ENCODE data around the gene PHF19.

The PHF19 gene

DNA sequence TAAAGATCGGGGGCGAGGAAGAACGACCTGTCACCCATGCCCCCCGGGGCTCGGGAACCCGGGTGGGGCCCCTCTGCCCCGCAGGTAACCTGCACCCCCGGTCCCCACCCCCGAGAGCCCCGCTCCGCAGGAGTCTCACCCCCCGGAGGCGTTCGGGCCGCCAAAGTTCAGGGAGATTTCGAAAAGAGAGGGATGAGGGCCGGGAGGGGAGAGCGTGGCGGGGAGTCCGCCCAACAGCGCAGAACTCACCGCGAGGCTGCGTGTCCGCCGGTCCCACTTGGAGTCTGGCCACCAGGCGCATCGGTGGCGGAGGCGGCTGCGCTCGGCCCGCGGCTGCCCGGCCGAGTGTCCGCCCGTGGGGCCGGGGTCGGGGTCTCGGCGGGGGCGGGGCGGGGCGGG is at the start of gene PHF19:
Gene PHF19 (minus strand): TSS at position 347 of the 399 bp plus-strand sequence. CDS start 2,447 bp downstream, outside the sequence.
- peaks cover 68% of the 10 kb centered on the region for H3K4me1 Mint-ChIP-seq (ENCODE audit: low read depth)
- H3K27ac Mint-ChIP-seq, result peak within 1 kb of the TSS; percentile 99
- no peaks in the 10 kb centered on the region for H3K27me3 Mint-ChIP-seq (ENCODE audit: low read depth)
- peaks cover 51% of the 10 kb centered on the region for H3K36me3 Mint-ChIP-seq (ENCODE audit: low read depth)
- H3K9me3 Mint-ChIP-seq, result no peaks in the 10 kb centered on the region
- peak within 1 kb of the TSS; percentile 97 for H3K4me3 Mint-ChIP-seq

DNA sequence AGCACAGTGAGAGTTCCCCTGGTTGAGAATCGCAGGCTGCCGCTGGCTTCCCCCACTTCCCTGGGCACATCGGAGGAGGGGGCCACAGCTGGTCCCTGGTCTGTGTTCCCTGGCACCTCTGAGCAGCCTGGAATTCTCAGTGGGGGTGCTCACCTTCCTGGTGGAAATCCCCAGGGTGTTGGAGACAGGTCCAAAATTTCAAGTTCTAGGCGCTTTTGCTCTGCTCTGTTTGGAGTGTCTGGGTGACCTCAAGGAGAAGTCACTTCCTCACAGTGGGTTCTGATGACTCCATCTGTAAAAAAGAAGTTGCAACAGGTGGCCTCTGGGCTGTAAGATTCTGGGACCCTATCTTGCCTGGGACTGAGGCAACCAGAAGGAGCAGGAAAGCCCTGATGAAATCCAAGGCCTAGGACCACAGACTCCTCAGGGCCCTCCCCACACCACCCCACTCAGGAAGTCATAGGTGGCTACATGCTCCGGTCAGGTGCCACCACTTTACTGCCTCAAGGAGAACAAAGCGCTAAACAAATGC is 49.5 kb upstream of the PHF19 start, which contains the start of gene TRAF1:
Gene TRAF1 (minus strand): TSS at position 400 of the 532 bp plus-strand sequence. CDS start 721 bp downstream, outside the sequence.
- H3K9me3 Mint-ChIP-seq, result no peaks in the 10 kb centered on the region
- peak within 1 kb of the TSS; percentile 87 for H3K4me3 Mint-ChIP-seq
- peaks cover 77% of the 10 kb centered on the region for H3K4me1 Mint-ChIP-seq (ENCODE audit: low read depth)
- no peaks in the 10 kb centered on the region for H3K27me3 Mint-ChIP-seq (ENCODE audit: low read depth)
- peak within 1 kb of the TSS; percentile 98 for H3K27ac Mint-ChIP-seq
- peaks cover 40% of the 10 kb centered on the region for H3K36me3 Mint-ChIP-seq (ENCODE audit: low read depth)

DNA sequence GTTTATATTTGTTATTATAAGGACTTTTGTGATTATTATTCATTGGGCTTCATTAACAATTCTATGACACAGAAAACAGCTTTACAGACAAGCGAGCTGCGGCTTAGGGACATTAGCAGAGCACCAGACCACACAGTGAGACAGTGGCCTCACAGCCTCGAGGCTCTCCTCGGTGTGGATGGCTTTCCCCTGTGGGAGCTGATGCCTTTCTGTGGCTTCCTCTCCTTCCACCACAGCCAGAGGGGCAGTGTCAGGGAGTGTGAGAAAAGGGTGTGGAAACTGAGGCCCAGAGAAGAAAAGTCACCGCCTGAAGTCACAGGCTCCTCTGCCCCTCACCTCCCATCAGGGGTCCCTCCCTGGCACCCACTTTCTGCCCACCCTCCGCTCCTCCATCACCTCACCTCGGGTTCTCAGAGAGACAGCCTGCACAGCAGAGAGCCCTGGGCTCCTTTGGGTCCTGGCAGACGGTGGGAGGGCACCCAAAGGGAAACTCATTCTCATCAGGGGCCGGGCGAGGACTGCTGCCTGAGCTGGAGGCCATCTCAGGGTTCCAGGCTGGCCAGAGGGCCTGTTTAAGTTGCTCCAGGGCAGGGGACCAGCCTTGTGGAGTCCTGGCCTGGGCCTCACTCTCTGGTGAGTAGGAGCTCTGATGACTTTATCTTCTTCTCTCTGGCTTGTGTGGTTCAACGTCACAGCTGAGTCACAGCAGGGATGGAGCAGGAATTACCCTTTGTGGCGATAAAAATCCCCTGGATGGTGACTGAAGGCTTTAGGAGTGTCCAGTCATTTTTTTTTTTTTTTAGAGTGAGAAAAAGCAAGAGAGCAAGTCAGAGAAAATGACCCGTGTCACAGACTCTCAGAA is 48.8 kb upstream of the PHF19 start:
- peak overlapping the region; percentile 98 for H3K27ac Mint-ChIP-seq
- peaks cover 41% of the 10 kb centered on the region for H3K36me3 Mint-ChIP-seq (ENCODE audit: low read depth)
- H3K4me1 Mint-ChIP-seq (ENCODE audit: low read depth), result peaks cover 78% of the 10 kb centered on the region
- H3K27me3 Mint-ChIP-seq (ENCODE audit: low read depth), result no peaks in the 10 kb centered on the region
- no peaks in the 10 kb centered on the region for H3K9me3 Mint-ChIP-seq
- peak overlapping the region; percentile 87 for H3K4me3 Mint-ChIP-seq

DNA sequence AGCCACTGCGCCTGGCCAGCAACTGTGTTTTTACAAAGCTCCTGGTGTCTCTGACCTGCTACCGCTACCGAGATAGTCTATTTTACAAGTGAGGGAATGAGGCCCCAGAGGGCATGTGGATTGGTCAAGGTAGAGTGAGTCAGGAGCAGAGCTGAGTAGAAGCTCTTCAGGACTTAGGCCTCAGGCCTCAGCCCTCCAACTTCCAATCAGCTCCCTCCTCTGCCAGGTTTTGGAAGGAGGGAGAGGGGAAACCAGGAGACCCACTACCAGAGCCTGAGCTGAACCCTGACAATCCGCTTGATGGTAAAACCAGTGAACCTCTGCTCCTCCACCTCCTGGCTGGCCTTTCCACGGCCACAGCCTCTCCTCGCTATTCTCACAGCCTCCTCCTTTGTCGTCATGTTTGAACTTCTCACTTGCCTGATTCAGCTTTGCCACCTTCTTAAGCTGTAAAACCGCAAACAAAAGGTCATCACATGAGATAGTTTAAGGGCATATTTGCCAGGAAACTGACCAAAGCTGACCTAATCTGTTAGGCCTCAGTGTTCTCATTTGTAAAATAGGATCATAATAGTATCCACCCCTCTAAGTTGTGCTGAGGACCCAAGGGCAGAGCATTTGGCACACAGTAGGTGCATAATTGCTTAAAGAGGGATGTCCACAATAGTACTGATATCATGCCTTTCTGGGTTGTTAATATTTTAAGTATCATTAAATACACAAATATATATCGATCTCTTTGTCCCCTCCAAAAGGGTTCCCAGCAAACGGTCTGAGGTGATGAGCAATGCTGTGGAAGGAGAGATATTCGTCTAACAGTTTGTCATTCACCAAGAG is 47.9 kb upstream of the PHF19 start:
- Mint-ChIP-seq H3K4me1 (ENCODE audit: low read depth) (peaks cover 81% of the 10 kb centered on the region), H3K36me3 (ENCODE audit: low read depth) (peaks cover 49% of the 10 kb centered on the region), H3K9me3 (no peaks in the 10 kb centered on the region), H3K27me3 (ENCODE audit: low read depth) (no peaks in the 10 kb centered on the region), H3K27ac (peak overlapping the region; percentile 98), H3K4me3 (peak overlapping the region; percentile 87)

DNA sequence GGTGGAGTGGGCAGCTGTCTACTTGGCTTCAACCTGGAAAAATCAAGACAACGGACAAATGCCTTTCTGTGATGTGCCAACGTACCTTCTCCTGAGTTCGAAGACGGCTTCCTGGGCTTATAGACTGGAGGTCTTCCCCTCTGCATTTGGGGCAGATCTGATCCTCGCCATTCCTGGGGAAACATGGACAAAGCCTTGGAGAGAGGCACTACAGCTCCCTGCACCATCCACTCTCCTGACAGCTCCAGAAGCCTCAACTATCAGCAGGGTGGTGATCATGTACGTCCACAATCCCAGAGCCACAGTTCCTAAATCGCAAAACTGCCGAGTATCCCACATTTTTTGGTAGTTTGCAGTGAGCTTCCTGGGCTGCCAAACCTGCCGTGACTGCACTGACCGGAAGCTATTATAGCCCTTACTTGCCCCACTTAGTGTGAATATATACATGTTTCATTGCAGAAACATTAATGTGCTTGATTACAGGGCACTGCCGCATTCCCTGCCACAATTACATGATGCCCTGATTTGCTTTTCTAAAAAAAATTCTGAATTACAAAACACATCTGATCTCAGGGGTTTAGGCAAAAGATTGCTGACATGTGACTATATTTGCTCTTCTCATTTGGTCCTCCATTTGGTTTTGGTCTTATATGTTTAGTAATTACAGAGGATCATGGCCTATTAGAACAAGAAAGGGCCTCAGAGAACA is 46.8 kb upstream of the PHF19 start:
- Mint-ChIP-seq H3K27ac (peak overlapping the region; percentile 98), H3K27me3 (ENCODE audit: low read depth) (no peaks in the 10 kb centered on the region), H3K9me3 (no peaks in the 10 kb centered on the region), H3K4me3 (peak overlapping the region; percentile 87), H3K36me3 (ENCODE audit: low read depth) (peaks cover 59% of the 10 kb centered on the region), H3K4me1 (ENCODE audit: low read depth) (peaks cover 81% of the 10 kb centered on the region)

DNA sequence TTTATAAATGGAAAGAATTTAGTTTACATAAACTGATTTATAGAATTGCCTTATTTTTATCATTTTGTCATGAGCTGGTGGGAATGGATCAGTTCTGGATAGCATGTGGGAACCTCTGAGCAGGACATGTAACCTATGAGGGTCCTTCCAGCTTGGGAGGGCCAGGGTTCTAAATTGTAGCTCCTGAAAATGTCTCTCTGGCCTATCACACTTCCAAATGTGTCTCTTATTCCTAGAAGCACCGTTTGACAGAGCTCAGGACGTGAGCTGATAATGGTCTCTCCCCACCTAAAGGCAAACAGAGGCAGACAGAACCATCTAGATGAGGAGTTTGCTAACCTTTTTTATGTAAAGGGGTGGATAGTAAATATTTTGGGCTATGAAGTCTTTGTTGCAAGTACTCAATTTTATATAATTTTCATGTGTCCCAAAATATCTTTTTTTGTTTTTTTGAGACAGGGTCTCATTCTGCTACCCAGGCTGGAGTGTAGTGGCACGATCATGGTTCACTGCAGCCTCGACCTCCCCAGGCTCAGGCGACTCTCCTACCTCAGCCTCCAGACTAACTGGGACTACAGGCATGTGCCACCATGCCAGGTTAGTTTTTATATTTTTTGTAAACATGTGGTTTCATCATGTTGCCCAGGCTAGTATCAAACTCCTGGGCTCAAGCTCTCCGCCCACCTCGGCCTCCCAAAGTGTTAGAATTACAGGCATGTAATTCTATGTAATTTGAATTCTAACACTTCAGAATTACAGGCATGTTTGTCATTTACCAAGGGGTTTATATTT is 45.6 kb upstream of the PHF19 start:
- Mint-ChIP-seq H3K27ac (peak overlapping the region; percentile 98), H3K9me3 (peaks cover 2% of the 10 kb centered on the region), H3K4me3 (peak overlapping the region; percentile 87), H3K27me3 (ENCODE audit: low read depth) (no peaks in the 10 kb centered on the region), H3K4me1 (ENCODE audit: low read depth) (peaks cover 79% of the 10 kb centered on the region), H3K36me3 (ENCODE audit: low read depth) (peaks cover 69% of the 10 kb centered on the region)

DNA sequence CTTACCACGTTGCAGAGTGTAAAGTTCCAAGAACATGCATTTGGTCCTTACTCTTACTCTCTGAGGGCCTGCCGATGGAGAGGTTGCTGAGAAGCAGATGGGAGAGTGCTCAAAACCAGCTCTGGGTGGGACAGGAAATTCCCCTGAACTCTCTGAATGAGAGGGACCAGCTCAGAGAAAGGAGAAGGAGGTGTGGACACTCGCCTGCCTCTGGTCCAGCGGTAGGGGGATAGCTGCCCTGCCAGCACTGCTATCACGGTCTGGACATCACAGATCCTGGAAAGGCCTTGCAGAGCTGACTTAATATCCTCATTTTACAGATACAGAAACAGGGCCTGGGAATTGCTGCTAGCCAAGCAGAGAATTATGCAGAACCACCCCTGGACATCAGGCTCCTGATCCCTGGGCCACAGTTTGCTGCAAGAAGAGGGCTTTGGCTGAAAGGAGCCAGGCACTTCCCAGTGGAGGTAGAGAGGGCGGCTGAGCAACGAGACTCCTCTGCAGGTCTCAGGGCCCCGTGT is 44.7 kb upstream of the PHF19 start:
- Mint-ChIP-seq H3K27ac (peak overlapping the region; percentile 80), H3K9me3 (peaks cover 8% of the 10 kb centered on the region), H3K4me1 (ENCODE audit: low read depth) (peaks cover 78% of the 10 kb centered on the region), H3K27me3 (ENCODE audit: low read depth) (no peaks in the 10 kb centered on the region), H3K4me3 (peak overlapping the region; percentile 87), H3K36me3 (ENCODE audit: low read depth) (peaks cover 77% of the 10 kb centered on the region)

GRCh38 chr9:120920806-120921178 is 43.8 kb upstream of the PHF19 start:
- Mint-ChIP-seq H3K27ac (peak overlapping the region; percentile 81), H3K27me3 (ENCODE audit: low read depth) (no peaks in the 10 kb centered on the region), H3K9me3 (peaks cover 9% of the 10 kb centered on the region), H3K36me3 (ENCODE audit: low read depth) (peaks cover 85% of the 10 kb centered on the region), H3K4me1 (ENCODE audit: low read depth) (peaks cover 78% of the 10 kb centered on the region), H3K4me3 (peak overlapping the region; percentile 87)

DNA sequence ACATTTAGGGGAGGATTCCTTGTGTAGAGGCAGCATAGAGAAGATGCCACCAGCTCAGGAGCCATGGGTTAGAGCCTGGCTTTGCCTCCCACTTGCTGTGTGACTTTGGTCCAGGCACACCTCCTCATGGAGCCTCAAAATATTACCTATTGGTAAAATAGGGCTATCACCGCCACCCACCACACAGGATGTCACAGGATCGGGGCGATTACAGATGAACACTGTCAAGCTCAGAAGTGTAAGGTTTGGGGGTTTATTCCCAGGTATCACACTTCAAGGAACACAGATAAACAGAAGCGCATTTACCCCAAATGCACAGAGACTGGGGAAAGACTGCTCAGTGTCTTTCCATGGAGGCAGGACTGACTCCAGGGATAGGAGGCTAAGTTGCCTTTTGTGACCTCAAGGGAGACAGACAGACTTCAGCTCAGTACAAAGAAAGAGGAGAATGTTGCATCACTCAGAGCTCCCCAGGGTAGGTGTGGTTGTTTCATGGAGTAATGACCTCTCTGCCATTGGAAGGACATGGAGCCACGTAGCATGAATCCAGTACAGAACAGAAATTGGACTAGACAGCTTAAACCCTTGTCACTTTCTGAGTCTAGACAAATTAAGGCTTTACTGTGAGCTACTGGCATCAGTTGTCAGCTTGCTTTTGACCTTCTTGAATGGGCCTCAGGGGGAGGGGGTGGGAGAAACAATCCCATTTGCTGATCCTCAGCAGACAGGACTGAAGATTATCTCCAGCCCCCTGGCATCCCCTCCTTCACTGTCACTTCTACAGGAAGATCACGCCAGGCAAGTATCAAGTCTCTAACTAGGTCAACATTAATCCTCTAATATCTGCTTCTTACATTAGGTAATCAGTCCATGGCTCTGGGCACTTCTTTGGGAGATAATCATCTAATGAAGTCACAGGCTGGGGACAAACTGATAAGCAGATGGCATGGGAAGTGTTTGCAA is 43.1 kb upstream of the PHF19 start:
- Mint-ChIP-seq H3K4me1 (ENCODE audit: low read depth) (peaks cover 78% of the 10 kb centered on the region), H3K4me3 (peak overlapping the region; percentile 87), H3K36me3 (ENCODE audit: low read depth) (peaks cover 85% of the 10 kb centered on the region), H3K27me3 (ENCODE audit: low read depth) (no peaks in the 10 kb centered on the region), H3K27ac (peak overlapping the region; percentile 81), H3K9me3 (peaks cover 9% of the 10 kb centered on the region)

GRCh38 chr9:120918931-120919842 is 42.2 kb upstream of the PHF19 start:
- Mint-ChIP-seq H3K36me3 (ENCODE audit: low read depth) (peaks cover 85% of the 10 kb centered on the region), H3K4me1 (ENCODE audit: low read depth) (peaks cover 77% of the 10 kb centered on the region), H3K27me3 (ENCODE audit: low read depth) (no peaks in the 10 kb centered on the region), H3K27ac (peak overlapping the region; percentile 81), H3K9me3 (peaks cover 9% of the 10 kb centered on the region), H3K4me3 (peak overlapping the region; percentile 87)

DNA sequence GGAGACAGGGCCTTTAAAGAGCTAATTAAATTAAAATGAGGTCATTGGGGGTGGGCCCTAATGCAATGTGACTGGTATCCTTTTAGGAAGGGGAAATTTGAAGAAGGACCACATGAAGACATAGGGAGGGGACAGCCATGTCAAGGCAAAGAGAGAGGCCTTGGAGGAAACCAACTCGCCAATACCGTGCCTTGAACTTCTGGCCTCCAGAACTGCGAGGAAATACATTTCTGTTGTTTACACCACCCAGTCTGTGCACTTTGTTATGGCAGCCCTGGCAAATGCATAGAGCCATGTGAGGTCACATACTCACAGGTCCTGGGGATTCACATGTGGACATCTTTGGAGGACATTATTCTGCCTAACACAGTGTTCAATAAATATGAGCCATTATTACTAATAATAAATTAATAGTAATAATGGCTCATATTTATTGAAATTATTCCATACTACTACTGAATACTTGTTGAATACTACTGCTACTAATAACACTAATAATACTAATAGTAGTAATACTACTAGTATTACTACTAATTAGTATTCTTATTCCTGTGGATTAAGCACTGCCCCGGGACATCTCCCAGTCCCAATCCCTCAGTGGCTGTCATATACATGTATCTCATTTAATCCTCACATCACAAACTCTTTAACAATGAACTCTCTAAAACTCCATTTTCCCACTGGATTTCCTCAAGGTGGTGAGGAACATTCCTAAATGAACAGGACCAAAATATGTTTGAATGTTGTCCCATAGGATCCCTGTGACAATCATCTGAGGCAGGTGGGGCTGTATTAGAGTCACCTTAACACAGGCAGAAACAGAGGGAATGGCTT is 41.2 kb upstream of the PHF19 start:
- Mint-ChIP-seq H3K27me3 (ENCODE audit: low read depth) (no peaks in the 10 kb centered on the region), H3K36me3 (ENCODE audit: low read depth) (peaks cover 81% of the 10 kb centered on the region)

More for the DNA sequence above, 41.2 kb upstream of the PHF19 start:
- peaks cover 73% of the 10 kb centered on the region for H3K4me1 Mint-ChIP-seq (ENCODE audit: low read depth)
- H3K4me3 Mint-ChIP-seq, result peak overlapping the region; percentile 14
- H3K9me3 Mint-ChIP-seq, result peaks cover 9% of the 10 kb centered on the region
- H3K27ac Mint-ChIP-seq, result peak overlapping the region; percentile 63
